GM19397 (cell line): ENCODE measurements around the gene PIGQ.

Experiments used
- ATAC-seq: cut with Tn5 transposase; IDR thresholded peaks from one replicate; pipeline ENCODE4 v1.9.1; 2021; ENCODE audit warnings: mild to moderate bottlenecking, moderate library complexity; ENCODE audit not compliant: unreplicated experiment

Gene PIGQ

GRCh38 chr16:598823-599739 lies 29.3 kb downstream of the PIGQ start:
- ATAC-seq: no peak

GRCh38 chr16:600781-601180 lies 31.0 kb downstream of the PIGQ start:
- no peak for ATAC-seq

GRCh38 chr16:603933-604332 lies 34.2 kb downstream of the PIGQ start:
- ATAC-seq: no peak

- no peak for ATAC-seq
Observed at GRCh38 chr16:606656-607307, 37.0 kb downstream of the PIGQ start.

GRCh38 chr16:608019-608418 lies 38.3 kb downstream of the PIGQ start:
- no peak for ATAC-seq

GRCh38 chr16:609316-609715 lies 39.5 kb downstream of the PIGQ start:
- no peak for ATAC-seq

- ATAC-seq: no peak
Observed at GRCh38 chr16:609984-610383, 40.2 kb downstream of the PIGQ start.

GRCh38 chr16:610513-611381 lies 41.0 kb downstream of the PIGQ start:
- ATAC-seq: no peak

GRCh38 chr16:615122-615521 lies 45.4 kb downstream of the PIGQ start:
- ATAC-seq: no peak

GRCh38 chr16:616733-617586 lies 47.2 kb downstream of the PIGQ start:
- no peak for ATAC-seq

- no peak for ATAC-seq
Observed at GRCh38 chr16:617855-618254, 48.1 kb downstream of the PIGQ start.

- ATAC-seq: no peak
Observed at GRCh38 chr16:619476-620100, 49.8 kb downstream of the PIGQ start.

GRCh38 chr16:620700-621525 lies 51.1 kb downstream of the PIGQ start:
- ATAC-seq: no peak

GRCh38 chr16:621526-622105 lies 51.8 kb downstream of the PIGQ start:
- no peak for ATAC-seq

GRCh38 chr16:622920-623280 lies 53.1 kb downstream of the PIGQ start:
- ATAC-seq: no peak

GRCh38 chr16:624526-625070 lies 54.8 kb downstream of the PIGQ start:
- ATAC-seq: no peak

GRCh38 chr16:625117-625976 lies 55.6 kb downstream of the PIGQ start:
- ATAC-seq: no peak
